Muscle layer of duodenum (tissue), 2 donors: ENCODE results near the gene CWH43.
"Not testable (repeated sequence)": the region's sequence is repeated elsewhere in the genome, so short reads cannot be mapped to it uniquely, and the experiment has no call there.

Experiments used
- H3K27ac ChIP-seq: one replicate; pipeline ENCODE4 v1.7.0; 2013; ENCODE audit warnings: mild to moderate bottlenecking, low read length
- H3K27me3 ChIP-seq: one replicate; pipeline ENCODE4 v1.7.0; 2013; ENCODE audit warnings: low read depth, mild to moderate bottlenecking, control low read depth, low read length
- H3K36me3 ChIP-seq, 2 donors: one replicate each; pipeline ENCODE4 v1.7.0; 2013; ENCODE audit warnings: low read length in 2 of 2, control low read depth in 1 of 2, mild to moderate bottlenecking in 1 of 2; ENCODE audit not compliant: insufficient read depth in 2 of 2, control insufficient read depth in 1 of 2
- H3K4me1 ChIP-seq, 2 donors: one replicate each; pipeline ENCODE4 v1.7.0; 2013; ENCODE audit warnings: low read length in 2 of 2, mild to moderate bottlenecking in 2 of 2, control low read depth in 1 of 2, moderate library complexity in 1 of 2; ENCODE audit not compliant: insufficient read depth in 2 of 2, control insufficient read depth in 1 of 2
- H3K4me3 ChIP-seq, 2 donors: one replicate each; pipeline ENCODE4 v1.7.0; 2013; ENCODE audit warnings: low read length in 2 of 2, low read depth in 1 of 2, mild to moderate bottlenecking in 1 of 2
- H3K9me3 ChIP-seq, 2 donors: one replicate each; pipeline ENCODE4 v1.7.0; 2013; ENCODE audit warnings: low read length in 2 of 2, control low read depth in 1 of 2, mild to moderate bottlenecking in 1 of 2; ENCODE audit not compliant: control insufficient read depth in 1 of 2
- donor health status: healthy.

CWH43 gene

GRCh38 chr4:48976041-48976440 is 10.0 kb upstream of the CWH43 start:
- Histone ChIP-seq H3K4me3 (no peak overlapping the region), H3K9me3 (no peaks in the 10 kb centered on the region), H3K27ac (no peak overlapping the region), H3K27me3 (no peaks in the 10 kb centered on the region), H3K36me3 (no peaks in the 10 kb centered on the region), H3K4me1 (no peaks in the 10 kb centered on the region)

- Histone ChIP-seq H3K27ac (no peak overlapping the region), H3K4me1 (no peaks in the 10 kb centered on the region), H3K9me3 (no peaks in the 10 kb centered on the region), H3K4me3 (no peak overlapping the region), H3K27me3 (no peaks in the 10 kb centered on the region), H3K36me3 (no peaks in the 10 kb centered on the region)
Measured at GRCh38 chr4:48979914-48980579, 6.0 kb upstream of the CWH43 start.

- H3K27ac ChIP-seq, H3K4me3 ChIP-seq, H3K9me3 ChIP-seq, H3K36me3 ChIP-seq: not testable (repeated sequence)
- H3K27me3 ChIP-seq, result peaks cover 17% of the 10 kb centered on the region
- H3K4me1 ChIP-seq, result peaks cover 0 to 10% of the 10 kb centered on the region in 2 donors
Measured at GRCh38 chr4:48984005-48984404, 2.1 kb upstream of the CWH43 start.

- H3K27ac ChIP-seq, result no peak overlapping the region
- H3K4me1 ChIP-seq, result peaks cover 0 to 10% of the 10 kb centered on the region in 2 donors
- H3K36me3 ChIP-seq, result no peaks in the 10 kb centered on the region
- no peaks in the 10 kb centered on the region for H3K9me3 ChIP-seq
- H3K27me3 ChIP-seq, result peaks cover 17% of the 10 kb centered on the region
- peak overlapping the region in 1 of 2 donors; percentile 55 for H3K4me3 ChIP-seq
Measured at GRCh38 chr4:48985602-48985975, 486 bp upstream of the CWH43 start.

- Histone ChIP-seq H3K27ac (no peak overlapping the region), H3K27me3 (peaks cover 17% of the 10 kb centered on the region), H3K4me1 (peaks cover 0 to 10% of the 10 kb centered on the region in 2 donors), H3K4me3 (no peak overlapping the region), H3K36me3 (no peaks in the 10 kb centered on the region), H3K9me3 (no peaks in the 10 kb centered on the region)
Measured at GRCh38 chr4:48986654-48987164, 634 bp downstream of the CWH43 start.

GRCh38 chr4:48989461-48990203 is 3.6 kb downstream of the CWH43 start:
- Histone ChIP-seq H3K27me3 (peaks cover 17% of the 10 kb centered on the region), H3K9me3 (no peaks in the 10 kb centered on the region), H3K27ac (no peak overlapping the region), H3K4me1 (peaks cover 0 to 10% of the 10 kb centered on the region in 2 donors), H3K36me3 (no peaks in the 10 kb centered on the region), H3K4me3 (no peak overlapping the region)

GRCh38 chr4:48991357-48991756 is 5.3 kb downstream of the CWH43 start:
- no peaks in the 10 kb centered on the region for H3K36me3 ChIP-seq
- no peak overlapping the region for H3K27ac ChIP-seq
- peaks cover 6% of the 10 kb centered on the region for H3K27me3 ChIP-seq
- H3K9me3 ChIP-seq, result no peaks in the 10 kb centered on the region
- peaks cover 0 to 2% of the 10 kb centered on the region in 2 donors for H3K4me1 ChIP-seq
- no peak overlapping the region for H3K4me3 ChIP-seq

GRCh38 chr4:48997962-48998361 is 11.9 kb downstream of the CWH43 start:
- Histone ChIP-seq H3K4me3 (no peak overlapping the region), H3K27ac (no peak overlapping the region)

GRCh38 chr4:48998440-48998839 is 12.4 kb downstream of the CWH43 start:
- no peaks in the 10 kb centered on the region for H3K27me3 ChIP-seq
- H3K4me3 ChIP-seq, result no peak overlapping the region
- no peak overlapping the region for H3K27ac ChIP-seq
- no peaks in the 10 kb centered on the region for H3K9me3 ChIP-seq
- no peaks in the 10 kb centered on the region for H3K4me1 ChIP-seq
- H3K36me3 ChIP-seq, result no peaks in the 10 kb centered on the region

More at GRCh38 chr4:48997962-48998361, 11.9 kb downstream of the CWH43 start:
- H3K36me3 ChIP-seq, result no peaks in the 10 kb centered on the region
- H3K4me1 ChIP-seq, result no peaks in the 10 kb centered on the region
- no peaks in the 10 kb centered on the region for H3K9me3 ChIP-seq
- no peaks in the 10 kb centered on the region for H3K27me3 ChIP-seq

- no peaks in the 10 kb centered on the region for H3K36me3 ChIP-seq
- H3K27me3 ChIP-seq, result no peaks in the 10 kb centered on the region
- no peak overlapping the region for H3K27ac ChIP-seq
- no peaks in the 10 kb centered on the region for H3K9me3 ChIP-seq
- H3K4me1 ChIP-seq, result no peaks in the 10 kb centered on the region
- H3K4me3 ChIP-seq, result no peak overlapping the region
Measured at GRCh38 chr4:49000806-49001205, 14.7 kb downstream of the CWH43 start.

GRCh38 chr4:49002931-49003330 is 16.9 kb downstream of the CWH43 start:
- no peaks in the 10 kb centered on the region for H3K36me3 ChIP-seq
- no peak overlapping the region for H3K27ac ChIP-seq
- no peaks in the 10 kb centered on the region for H3K9me3 ChIP-seq
- H3K27me3 ChIP-seq, result no peaks in the 10 kb centered on the region
- H3K4me1 ChIP-seq, result no peaks in the 10 kb centered on the region
- H3K4me3 ChIP-seq, result no peak overlapping the region
